Spinal cord (tissue), 10 donors: ENCODE data around the gene LEUTX. TPM values are rescaled to one million over a fixed set of nuclear protein-coding genes. Genes with fewer than 3 reads are reported as not detected.

ENCODE experiments used
- DNase-seq, 6 donors: peaks; one replicate each; pipeline versions ENCODE4 v3.0.0 to v3.0.0-alpha.2; 2013 to 2015; ENCODE audit warnings: low spot score in 6 of 6, low read depth in 4 of 6
- H3K27ac ChIP-seq: one replicate; pipeline ENCODE4 v1.5.1; 2013; ENCODE audit warnings: low read depth, low read length, control low read depth
- H3K27me3 ChIP-seq: one replicate; pipeline ENCODE4 v1.6.1; 2013; ENCODE audit warnings: low read length; ENCODE audit not compliant: control insufficient read depth, insufficient read depth
- H3K36me3 ChIP-seq: one replicate; pipeline ENCODE4 v1.6.1; 2013; ENCODE audit warnings: low read length; ENCODE audit not compliant: control insufficient read depth, insufficient read depth
- H3K4me1 ChIP-seq: one replicate; pipeline ENCODE4 v1.6.1; 2013; ENCODE audit warnings: low read length; ENCODE audit not compliant: control insufficient read depth, insufficient read depth
- H3K4me3 ChIP-seq: one replicate; pipeline ENCODE4 v1.5.1; 2013; ENCODE audit warnings: low read depth, low read length, control low read depth
- H3K9me3 ChIP-seq: one replicate; pipeline ENCODE4 v1.6.1; 2013; ENCODE audit warnings: low read length; ENCODE audit not compliant: control insufficient read depth, insufficient read depth
- WGBS: methylation state at CpG from one replicate; pipeline ENCODE4 v1.1.5; 2013; ENCODE audit warnings: missing lambda C conversion rate; ENCODE audit not compliant: insufficient coverage; 5-methylcytosine and 5-hydroxymethylcytosine counted together
- long read RNA-seq, 4 donors: transcript quantifications; one replicate each; lab custom pipeline, GENCODE V29; 2026
- polyA plus RNA-seq, 2 donors: library from polyadenylated mRNA; unstranded; fragments of 120-200 nt; gene quantifications; one replicate each; pipeline ENCODE4 v1.2.1, GENCODE V29; 2013; ENCODE audit not compliant: insufficient read length in 2 of 2
- total RNA-seq, 2 donors: library from RNA; depleted of rRNA in 1 of 2; stranded (reverse); fragments of 120-200 nt in 1 of 2; fragments of >200 nt in 1 of 2; gene quantifications; one replicate each; pipeline versions ENCODE4 v1.2.3 to v1.2.4, GENCODE V29; 2013 to 2014
- donor health status: healthy.

The LEUTX gene
- total RNA-seq: not detected
- not detected for polyA plus RNA-seq
- long read RNA-seq, donor 1: 0 reads
- long read RNA-seq, donor 2: 0 reads
- long read RNA-seq, donor 3: 0 reads
- long read RNA-seq, donor 4: 0 reads

GRCh38 chr19:39778763-39779162 lies at the start of gene LEUTX:
Gene LEUTX (plus strand): TSS chr19:39778854. CDS start chr19:39778921, 67 bp downstream.
- DNase-seq: no peak
- Histone ChIP-seq H3K27me3 (no peaks in the 10 kb centered on the region), H3K9me3 (no peaks in the 10 kb centered on the region), H3K36me3 (no peaks in the 10 kb centered on the region), H3K4me3 (no peak within 1 kb of the TSS), H3K27ac (no peak within 1 kb of the TSS), H3K4me1 (no peaks in the 10 kb centered on the region)
- 56% methylated on average over 3 of the region's 4 CpGs for WGBS

- WGBS: no CpG with 5 or more reads among the region's 4 CpGs
- Histone ChIP-seq H3K9me3 (no peaks in the 10 kb centered on the region), H3K27me3 (no peaks in the 10 kb centered on the region), H3K27ac (no peak overlapping the region), H3K4me1 (no peaks in the 10 kb centered on the region), H3K4me3 (no peak overlapping the region), H3K36me3 (no peaks in the 10 kb centered on the region)
- no peak for DNase-seq
Observed at GRCh38 chr19:39729594-39729993, 49.1 kb upstream of the LEUTX start.

GRCh38 chr19:39731685-39732084 lies 47.0 kb upstream of the LEUTX start:
- Histone ChIP-seq H3K36me3 (no peaks in the 10 kb centered on the region), H3K27ac (no peak overlapping the region), H3K4me3 (no peak overlapping the region), H3K4me1 (no peaks in the 10 kb centered on the region), H3K9me3 (no peaks in the 10 kb centered on the region), H3K27me3 (no peaks in the 10 kb centered on the region)
- no CpG with 5 or more reads among the region's 1 CpG for WGBS
- no peak for DNase-seq

GRCh38 chr19:39733841-39734240 lies 44.8 kb upstream of the LEUTX start:
- H3K27me3 ChIP-seq: no peaks in the 10 kb centered on the region
- no peaks in the 10 kb centered on the region for H3K9me3 ChIP-seq
- DNase-seq: no peak
- no peaks in the 10 kb centered on the region for H3K36me3 ChIP-seq
- H3K27ac ChIP-seq: no peak overlapping the region
- no peaks in the 10 kb centered on the region for H3K4me1 ChIP-seq
- 96% methylated on average over 2 of the region's 2 CpGs for WGBS
- no peak overlapping the region for H3K4me3 ChIP-seq

- no peaks in the 10 kb centered on the region for H3K4me1 ChIP-seq
- no peak overlapping the region for H3K4me3 ChIP-seq
- whole genome bisulfite sequencing: no CpG with 5 or more reads among the region's 3 CpGs
- no peaks in the 10 kb centered on the region for H3K27me3 ChIP-seq
- no peaks in the 10 kb centered on the region for H3K36me3 ChIP-seq
- DNase-seq: no peak
- no peak overlapping the region for H3K27ac ChIP-seq
- H3K9me3 ChIP-seq: no peaks in the 10 kb centered on the region
Observed at GRCh38 chr19:39735688-39736087, 43.0 kb upstream of the LEUTX start.

GRCh38 chr19:39736088-39736487 lies 42.6 kb upstream of the LEUTX start:
- no peak overlapping the region for H3K27ac ChIP-seq
- no peaks in the 10 kb centered on the region for H3K9me3 ChIP-seq
- no peaks in the 10 kb centered on the region for H3K4me1 ChIP-seq
- H3K4me3 ChIP-seq: no peak overlapping the region
- no peaks in the 10 kb centered on the region for H3K36me3 ChIP-seq
- WGBS: no CpG with 5 or more reads among the region's 5 CpGs
- DNase-seq: no peak
- no peaks in the 10 kb centered on the region for H3K27me3 ChIP-seq

GRCh38 chr19:39737351-39737750 lies 41.3 kb upstream of the LEUTX start:
- Histone ChIP-seq H3K4me3 (no peak overlapping the region), H3K27ac (no peak overlapping the region), H3K9me3 (no peaks in the 10 kb centered on the region), H3K4me1 (no peaks in the 10 kb centered on the region), H3K27me3 (no peaks in the 10 kb centered on the region), H3K36me3 (no peaks in the 10 kb centered on the region)
- 78% methylated on average over 3 of the region's 3 CpGs for WGBS
- no peak for DNase-seq

GRCh38 chr19:39737891-39738290 lies 40.8 kb upstream of the LEUTX start, which contains the start of gene CLC:
Gene CLC (minus strand): TSS chr19:39738029. CDS start chr19:39737952, 77 bp downstream.
- Histone ChIP-seq H3K4me1 (no peaks in the 10 kb centered on the region), H3K9me3 (no peaks in the 10 kb centered on the region), H3K36me3 (no peaks in the 10 kb centered on the region), H3K27me3 (no peaks in the 10 kb centered on the region), H3K27ac (no peak within 1 kb of the TSS), H3K4me3 (no peak within 1 kb of the TSS)
- no peak for DNase-seq
- 80% methylated on average over 1 of the region's 3 CpGs for WGBS

GRCh38 chr19:39738814-39739213 lies 39.8 kb upstream of the LEUTX start:
- no peaks in the 10 kb centered on the region for H3K27me3 ChIP-seq
- no peaks in the 10 kb centered on the region for H3K9me3 ChIP-seq
- H3K4me3 ChIP-seq: no peak overlapping the region
- no peaks in the 10 kb centered on the region for H3K4me1 ChIP-seq
- no peaks in the 10 kb centered on the region for H3K36me3 ChIP-seq
- H3K27ac ChIP-seq: no peak overlapping the region
- WGBS: no CpG with 5 or more reads among the region's 3 CpGs
- peak in 1 of 6 donors; percentile 22 for DNase-seq

GRCh38 chr19:39740395-39740794 lies 38.3 kb upstream of the LEUTX start:
- Histone ChIP-seq H3K4me1 (no peaks in the 10 kb centered on the region), H3K27me3 (no peaks in the 10 kb centered on the region), H3K36me3 (no peaks in the 10 kb centered on the region), H3K9me3 (no peaks in the 10 kb centered on the region), H3K27ac (no peak overlapping the region), H3K4me3 (no peak overlapping the region)
- no peak for DNase-seq
- no CpG with 5 or more reads among the region's 1 CpG for WGBS
